Activated CD8-positive, alpha-beta T cell treated with anti-CD3 and anti-CD28 coated beads for 36 hours (primary cell): Measurements from ENCODE around the gene SYK. TPM values are rescaled to one million over a fixed set of nuclear protein-coding genes. Genes with fewer than 3 reads are reported as not detected.

Source experiments
- ATAC-seq: fragments of 200-7000 bp; cut with Tn5 transposase; one replicate; pipeline ENCODE4 v1.10.0; 2021; ENCODE audit warnings: mild to moderate bottlenecking, moderate library complexity
- CTCF ChIA-PET: fragments of 350-600 bp; sonication (Branson Sonifier 250); formaldehyde crosslinking; loops from one replicate; lab custom pipeline; 2021; ENCODE audit warnings: antibody characterized with exemption; lab: Charles Lee
- POLR2A ChIA-PET: fragments of 350-600 bp; sonication (Branson Sonifier 250); formaldehyde crosslinking; loops from one replicate; lab custom pipeline; 2021; ENCODE audit warnings: antibody characterized with exemption; lab: Charles Lee
- DNase-seq: peaks from one replicate; pipeline ENCODE4 v3.0.0-alpha.2; 2020
- H3K27ac Mint-ChIP-seq: one replicate; pipeline ENCODE4 v1.8.0; 2021; ENCODE audit warnings: mild to moderate bottlenecking, mixed read lengths
- H3K27me3 Mint-ChIP-seq: one replicate; pipeline ENCODE4 v1.8.0; 2021; ENCODE audit warnings: mixed read lengths
- H3K36me3 Mint-ChIP-seq: one replicate; pipeline ENCODE4 v1.8.0; 2021; ENCODE audit warnings: low read depth, mixed read lengths
- H3K4me1 Mint-ChIP-seq: one replicate; pipeline ENCODE4 v1.8.0; 2021; ENCODE audit warnings: low read depth, mixed read lengths
- H3K4me3 Mint-ChIP-seq: one replicate; pipeline ENCODE4 v1.8.0; 2021; ENCODE audit warnings: mild to moderate bottlenecking, moderate library complexity, mixed read lengths
- H3K9me3 Mint-ChIP-seq: one replicate; pipeline ENCODE4 v1.8.0; 2021; ENCODE audit warnings: mixed read lengths
- intact Hi-C: fragments of 100-400 bp; cut with micrococcal nuclease; formaldehyde crosslinking; loops from one replicate; pipeline ENCODE4 v1.10.0; 2022
- total RNA-seq, 2 experiments: library from RNA; stranded (reverse); gene quantifications; one replicate each; pipeline ENCODE4 v1.2.3, GENCODE V29; 2021
- TF ChIP-seq, protein P1 (sequence below): fragments of 200-600 bp; IDR thresholded peaks from one replicate; pipeline ENCODE4 v1.8.0; 2022; ENCODE audit warnings: antibody characterized with exemption, mild to moderate bottlenecking

The SYK gene
- total RNA-seq, 2 experiments from 2014 or later = 0.20 to 0.56 TPM

- Mint-ChIP-seq H3K4me1 (peaks cover 5% of the 10 kb centered on the region), H3K36me3 (no peaks in the 10 kb centered on the region), H3K9me3 (no peaks in the 10 kb centered on the region), H3K4me3 (no peak overlapping the region), H3K27ac (no peak overlapping the region), H3K27me3 (peaks cover 21% of the 10 kb centered on the region)
- DNase-seq (no peak), ATAC-seq (no peak)
- TF ChIP-seq, protein P1, sequence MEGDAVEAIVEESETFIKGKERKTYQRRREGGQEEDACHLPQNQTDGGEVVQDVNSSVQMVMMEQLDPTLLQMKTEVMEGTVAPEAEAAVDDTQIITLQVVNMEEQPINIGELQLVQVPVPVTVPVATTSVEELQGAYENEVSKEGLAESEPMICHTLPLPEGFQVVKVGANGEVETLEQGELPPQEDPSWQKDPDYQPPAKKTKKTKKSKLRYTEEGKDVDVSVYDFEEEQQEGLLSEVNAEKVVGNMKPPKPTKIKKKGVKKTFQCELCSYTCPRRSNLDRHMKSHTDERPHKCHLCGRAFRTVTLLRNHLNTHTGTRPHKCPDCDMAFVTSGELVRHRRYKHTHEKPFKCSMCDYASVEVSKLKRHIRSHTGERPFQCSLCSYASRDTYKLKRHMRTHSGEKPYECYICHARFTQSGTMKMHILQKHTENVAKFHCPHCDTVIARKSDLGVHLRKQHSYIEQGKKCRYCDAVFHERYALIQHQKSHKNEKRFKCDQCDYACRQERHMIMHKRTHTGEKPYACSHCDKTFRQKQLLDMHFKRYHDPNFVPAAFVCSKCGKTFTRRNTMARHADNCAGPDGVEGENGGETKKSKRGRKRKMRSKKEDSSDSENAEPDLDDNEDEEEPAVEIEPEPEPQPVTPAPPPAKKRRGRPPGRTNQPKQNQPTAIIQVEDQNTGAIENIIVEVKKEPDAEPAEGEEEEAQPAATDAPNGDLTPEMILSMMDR = no peak
- intact Hi-C loops = no loop called here
- POLR2A ChIA-PET = no interaction called here
- CTCF ChIA-PET = no interaction called here
Measured at GRCh38 chr9:90946982-90947381, 145.4 kb downstream of the SYK start.

Other genes starting within 250 kb of the SYK start
- not detected for gene DIRAS2, start 159.0 kb upstream of the SYK start, total RNA-seq